Uterus (tissue), 2 donors: Measurements from ENCODE around the gene LDAH.

Source experiments
- CTCF ChIP-seq, 4 experiments: fragments of 200-600 bp in 2 of 4; fragments of 450-650 bp in 2 of 4; sonication (generic) in 2 of 4; IDR thresholded peaks; one replicate each; pipeline ENCODE4 v1.5.1; 2016 to 2019; ENCODE audit warnings: antibody characterized with exemption in 4 of 4, mild to moderate bottlenecking in 2 of 4, moderate library complexity in 1 of 4
- POLR2A ChIP-seq, 2 donors: fragments of 450-650 bp; IDR thresholded peaks; one replicate each; pipeline ENCODE4 v1.6.1; 2016; ENCODE audit warnings: antibody characterized with exemption in 2 of 2, mild to moderate bottlenecking in 1 of 2, moderate library complexity in 1 of 2

DNA sequence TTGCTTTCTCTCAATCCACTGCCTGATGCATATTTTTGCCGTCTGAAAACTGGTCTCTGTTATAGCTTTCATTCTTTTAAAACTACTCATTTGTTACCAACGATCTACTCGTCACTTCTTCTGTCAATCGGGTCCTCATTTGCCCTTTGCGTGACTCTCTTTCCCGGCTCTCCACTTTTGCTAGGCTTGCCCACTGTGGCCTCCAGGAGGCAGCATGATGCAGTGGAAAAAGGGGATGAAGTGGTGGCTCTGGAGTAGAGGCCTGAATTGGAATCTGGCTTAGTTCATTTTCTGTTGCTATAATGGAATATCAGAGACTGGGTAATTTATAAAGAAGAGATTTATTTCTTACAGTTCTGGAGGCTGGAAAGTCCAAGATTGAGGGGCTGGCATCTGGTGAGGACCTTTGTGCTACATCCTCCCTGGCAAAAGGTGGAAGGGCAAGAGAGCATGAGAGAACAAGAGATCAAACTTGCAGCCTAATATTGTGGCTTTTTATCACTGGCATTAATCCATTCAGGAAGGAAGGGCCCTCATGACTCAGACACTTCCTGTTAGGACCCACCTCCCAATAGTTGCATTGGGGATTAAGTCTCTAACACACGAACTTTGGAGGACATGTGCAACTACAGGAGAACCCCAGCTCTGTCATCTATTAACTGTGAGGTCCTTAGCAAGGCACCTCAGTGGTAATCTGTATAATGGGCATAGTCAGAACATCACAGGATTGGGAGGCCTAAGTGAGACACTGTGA, 140.6 kb downstream of the LDAH start:
- TF ChIP-seq CTCF (IDR thresholded peaks at IDR 0.05) = peak; percentile 17 to 36 (median 24)
- TF ChIP-seq POLR2A (IDR thresholded peaks at IDR 0.05) = no peak
